ENCODE results near the gene COL26A1. TPM values are rescaled to one million over a fixed set of nuclear protein-coding genes. Genes with fewer than 3 reads are reported as not detected.

The COL26A1 gene
- total and polyA plus RNA-seq, 7 experiments from 2014 or later: 0.24 TPM; not detected in 6

DNA sequence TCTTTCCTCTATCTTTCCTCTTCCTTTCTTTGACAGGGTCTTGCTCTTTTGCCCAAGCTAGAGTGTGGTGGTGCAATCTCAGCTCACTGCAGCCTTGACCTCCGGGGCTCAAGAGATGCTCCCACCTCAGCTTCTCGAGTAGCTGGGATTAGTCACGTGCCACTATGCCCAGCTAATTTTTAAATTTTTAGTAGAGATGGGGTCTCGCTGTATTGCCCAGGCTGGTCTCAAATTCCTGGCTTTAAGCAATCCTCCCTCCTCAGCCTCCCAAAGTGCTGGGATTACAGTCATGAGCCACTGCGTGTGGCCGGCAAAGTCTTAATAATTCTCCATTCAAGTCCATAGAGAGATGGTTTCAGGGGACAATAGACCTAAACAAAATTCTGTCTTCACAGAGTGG lies 40.2 kb downstream of the COL26A1 start:
- Mint-ChIP-seq H3K27ac (peak overlapping the region in 1 of 9 donors; percentile 9), H3K27me3 (peaks cover 0 to 30% (median 14%) of the 10 kb centered on the region in 5 donors), H3K4me3 (no peak overlapping the region), H3K9me3 (peaks cover 0 to 4% (median 0%) of the 10 kb centered on the region in 11 donors), H3K4me1 (peaks cover 0 to 6% (median 0%) of the 10 kb centered on the region in 7 donors), H3K36me3 (no peaks in the 10 kb centered on the region)
- Histone ChIP-seq H3K36me3 (ENCODE audit: control insufficient read depth in 2 of 3, insufficient read depth in 3 of 3, low read length in 3 of 3) (no peaks in the 10 kb centered on the region), H3K4me3 (ENCODE audit: low read length) (no peak overlapping the region), H3K9me3 (ENCODE audit: control insufficient read depth in 2 of 3, low read length in 3 of 3) (no peaks in the 10 kb centered on the region), H3K4me1 (ENCODE audit: control insufficient read depth in 2 of 2, insufficient read depth in 2 of 2, low read length in 2 of 2) (no peaks in the 10 kb centered on the region), H3K27ac (ENCODE audit: low read depth, low read length) (no peak overlapping the region), H3K27me3 (ENCODE audit: control insufficient read depth in 2 of 2, insufficient read depth in 2 of 2, low read length in 2 of 2) (no peaks in the 10 kb centered on the region)
- DNase-seq (no peak), ATAC-seq (no peak)
- POLR2A ChIA-PET: no interaction called here
- CTCF ChIA-PET: no interaction called here
- intact Hi-C loops (cut with micrococcal nuclease): no loop called here

DNA sequence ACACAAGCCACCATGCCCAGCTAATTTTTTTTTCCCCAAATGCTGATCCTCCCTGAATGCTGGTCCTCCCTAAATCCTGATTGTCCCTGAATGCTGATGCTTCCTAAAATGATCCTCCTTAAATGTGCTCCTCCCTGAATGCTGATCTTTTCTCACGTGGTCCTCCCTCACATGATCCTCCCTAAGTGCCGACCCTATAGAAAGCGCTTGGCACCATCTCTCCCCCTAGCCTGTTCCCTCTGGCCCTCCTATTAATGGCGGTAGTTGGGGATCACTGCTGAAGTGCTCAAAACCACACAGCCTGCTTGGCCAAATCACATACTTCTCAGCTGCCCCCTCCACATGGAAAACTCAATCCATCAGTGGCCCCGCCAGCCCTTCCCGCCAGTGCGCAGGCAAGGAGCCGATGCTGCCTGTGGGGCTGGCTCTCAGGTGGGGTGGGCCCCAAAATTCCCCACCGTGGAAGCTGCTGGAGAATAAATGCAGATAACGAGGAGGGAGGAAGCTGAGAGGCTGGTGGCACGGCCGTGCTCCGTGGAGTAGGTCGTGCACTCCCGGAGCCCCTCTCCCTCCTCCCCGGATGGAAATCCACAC lies 42.9 kb downstream of the COL26A1 start:
- CTCF ChIA-PET: interaction anchor here (0.6 kb wide), 1 partner anchor 155 kb away, joined by 3 read pairs; no protein-coding TSS in a partner anchor
- intact Hi-C loops (cut with micrococcal nuclease): no loop called here

DNA sequence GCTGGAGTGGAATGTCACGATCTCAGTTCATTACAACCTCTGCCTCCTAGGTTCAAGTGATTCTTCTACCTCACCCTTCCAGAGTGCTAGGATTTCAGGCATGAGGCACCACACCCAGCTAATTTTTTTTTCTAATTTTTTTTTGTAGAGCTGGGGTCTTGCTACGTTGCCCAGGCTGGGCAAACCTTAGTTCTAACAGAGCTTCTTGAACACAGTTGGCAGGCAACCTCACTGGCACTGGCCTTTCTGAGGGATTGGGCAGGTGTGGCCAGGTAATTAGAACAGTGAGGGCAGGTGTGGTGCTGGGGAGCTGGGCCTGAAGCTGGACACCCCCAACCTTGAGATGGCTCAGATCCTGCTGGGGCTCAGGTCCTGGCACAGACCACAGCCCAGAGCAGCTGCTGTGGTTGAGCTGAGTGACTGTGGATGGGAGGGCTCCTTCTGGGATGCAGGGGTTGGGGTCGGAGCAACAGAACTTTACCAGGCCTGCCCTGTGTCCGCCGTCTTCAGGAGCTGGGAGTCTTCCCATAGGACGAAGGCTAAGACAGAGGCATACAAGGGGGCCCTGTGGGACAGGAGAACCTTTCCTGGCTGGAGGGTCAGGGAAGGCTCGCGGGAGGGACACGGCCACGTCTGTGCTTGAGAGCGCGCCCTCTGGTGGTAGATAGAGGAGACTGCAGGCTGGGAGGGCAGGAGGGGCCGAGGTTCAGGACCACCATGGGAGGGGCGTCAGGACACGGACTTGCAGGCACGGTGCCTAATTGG lies 48.2 kb downstream of the COL26A1 start:
- H3K4me1 ChIP-seq (ENCODE audit: control insufficient read depth in 2 of 2, insufficient read depth in 2 of 2, low read length in 2 of 2): no peaks in the 10 kb centered on the region
- H3K36me3 ChIP-seq (ENCODE audit: control insufficient read depth in 2 of 3, insufficient read depth in 3 of 3, low read length in 3 of 3): no peaks in the 10 kb centered on the region
- Mint-ChIP-seq H3K9me3 (peaks cover 0 to 25% (median 15%) of the 10 kb centered on the region in 11 donors), H3K27ac (no peak overlapping the region), H3K4me3 (peak overlapping the region in 5 of 10 donors; percentile 40 to 74 (median 55)), H3K36me3 (peaks cover 0 to 9% (median 4%) of the 10 kb centered on the region in 5 donors), H3K4me1 (peaks cover 5 to 11% (median 7%) of the 10 kb centered on the region in 7 donors), H3K27me3 (peaks cover 0 to 9% (median 4%) of the 10 kb centered on the region in 5 donors)
- POLR2A ChIA-PET: interaction anchor here (0.6 to 0.8 kb wide), 2 partner anchors 39 to 66 kb away, joined by 3 to 4 read pairs; no protein-coding TSS in a partner anchor
- H3K27me3 ChIP-seq (ENCODE audit: control insufficient read depth in 2 of 2, insufficient read depth in 2 of 2, low read length in 2 of 2): no peaks in the 10 kb centered on the region
- CTCF ChIA-PET: interaction anchor here (0.6 to 3.0 kb wide), 11 partner anchors 12 to 83 kb away, joined by 3 to 36 read pairs (median 4); partner anchors contain the start of gene COL26A1
- ATAC-seq: peak; percentile 64
- intact Hi-C loops (cut with micrococcal nuclease): loop anchor here (1.0 to 2.0 kb wide), 2 partner anchors 20 to 47 kb away; no protein-coding TSS in a partner anchor
- no peaks in the 10 kb centered on the region for H3K9me3 ChIP-seq (ENCODE audit: control insufficient read depth in 2 of 3, low read length in 3 of 3)
- no peak overlapping the region for H3K4me3 ChIP-seq (ENCODE audit: low read length)
- no peak overlapping the region for H3K27ac ChIP-seq (ENCODE audit: low read depth, low read length)
- DNase-seq: peak in 7 of 9 donors; percentile 27 to 55 (median 33)

More for the DNA sequence above, 42.9 kb downstream of the COL26A1 start:
- no peaks in the 10 kb centered on the region for H3K27me3 ChIP-seq (ENCODE audit: control insufficient read depth in 2 of 2, insufficient read depth in 2 of 2, low read length in 2 of 2)
- no peak overlapping the region for H3K4me3 Mint-ChIP-seq
- peaks cover 4 to 20% (median 10%) of the 10 kb centered on the region in 5 donors for H3K27me3 Mint-ChIP-seq
- peaks cover 0 to 9% (median 4%) of the 10 kb centered on the region in 5 donors for H3K36me3 Mint-ChIP-seq
- no peak for DNase-seq
- peak overlapping the region in 1 of 9 donors; percentile 50 for H3K27ac Mint-ChIP-seq
- H3K9me3 ChIP-seq (ENCODE audit: control insufficient read depth in 2 of 3, low read length in 3 of 3): no peaks in the 10 kb centered on the region
- H3K36me3 ChIP-seq (ENCODE audit: control insufficient read depth in 2 of 3, insufficient read depth in 3 of 3, low read length in 3 of 3): no peaks in the 10 kb centered on the region
- H3K9me3 Mint-ChIP-seq: peaks cover 0 to 24% (median 14%) of the 10 kb centered on the region in 11 donors
- no peak overlapping the region for H3K27ac ChIP-seq (ENCODE audit: low read depth, low read length)
- POLR2A ChIA-PET: no interaction called here
- no peak overlapping the region for H3K4me3 ChIP-seq (ENCODE audit: low read length)
- peaks cover 0 to 6% (median 0%) of the 10 kb centered on the region in 7 donors for H3K4me1 Mint-ChIP-seq
- ATAC-seq: no peak
- H3K4me1 ChIP-seq (ENCODE audit: control insufficient read depth in 2 of 2, insufficient read depth in 2 of 2, low read length in 2 of 2): no peaks in the 10 kb centered on the region

DNA sequence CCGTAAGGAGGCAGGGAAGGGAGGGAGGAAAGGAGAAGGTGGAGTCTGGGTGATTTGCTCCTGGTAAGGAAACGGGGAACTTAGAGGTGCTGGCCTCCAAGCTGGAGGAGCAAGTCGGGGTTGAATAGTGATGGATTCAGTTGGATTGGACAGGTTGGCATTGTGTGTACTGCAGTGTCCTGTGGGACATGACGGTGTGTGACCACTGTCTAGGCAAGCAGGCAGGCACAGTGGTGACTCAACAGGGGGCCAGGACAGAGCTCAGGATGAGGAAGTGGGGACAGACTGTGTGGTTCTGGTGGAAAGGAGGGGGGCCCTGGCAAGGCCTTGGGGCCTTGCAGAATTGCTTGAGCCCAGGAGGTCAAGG lies 48.8 kb downstream of the COL26A1 start:
- H3K4me1 ChIP-seq (ENCODE audit: control insufficient read depth in 2 of 2, insufficient read depth in 2 of 2, low read length in 2 of 2): no peaks in the 10 kb centered on the region
- Mint-ChIP-seq H3K27ac (no peak overlapping the region), H3K4me1 (peaks cover 5 to 11% (median 7%) of the 10 kb centered on the region in 7 donors), H3K9me3 (peaks cover 0 to 25% (median 15%) of the 10 kb centered on the region in 11 donors), H3K36me3 (peaks cover 0 to 9% (median 4%) of the 10 kb centered on the region in 5 donors), H3K4me3 (peak overlapping the region in 5 of 10 donors; percentile 40 to 74 (median 55)), H3K27me3 (peaks cover 0 to 9% (median 6%) of the 10 kb centered on the region in 5 donors)
- H3K9me3 ChIP-seq (ENCODE audit: control insufficient read depth in 2 of 3, low read length in 3 of 3): no peaks in the 10 kb centered on the region
- H3K27me3 ChIP-seq (ENCODE audit: control insufficient read depth in 2 of 2, insufficient read depth in 2 of 2, low read length in 2 of 2): no peaks in the 10 kb centered on the region
- ATAC-seq: peak; percentile 71
- H3K36me3 ChIP-seq (ENCODE audit: control insufficient read depth in 2 of 3, insufficient read depth in 3 of 3, low read length in 3 of 3): no peaks in the 10 kb centered on the region
- intact Hi-C loops (cut with micrococcal nuclease): loop anchor here (1.0 to 2.0 kb wide), 2 partner anchors 21 to 47 kb away; no protein-coding TSS in a partner anchor
- H3K4me3 ChIP-seq (ENCODE audit: low read length): no peak overlapping the region
- no peak overlapping the region for H3K27ac ChIP-seq (ENCODE audit: low read depth, low read length)
- CTCF ChIA-PET: interaction anchor here (0.6 to 3.0 kb wide), 9 partner anchors 13 to 92 kb away, joined by 3 to 36 read pairs (median 4); partner anchors contain the start of gene COL26A1
- DNase-seq: no peak
- POLR2A ChIA-PET: interaction anchor here (0.6 kb wide), 1 partner anchor 65 kb away, joined by 4 read pairs; no protein-coding TSS in a partner anchor

DNA sequence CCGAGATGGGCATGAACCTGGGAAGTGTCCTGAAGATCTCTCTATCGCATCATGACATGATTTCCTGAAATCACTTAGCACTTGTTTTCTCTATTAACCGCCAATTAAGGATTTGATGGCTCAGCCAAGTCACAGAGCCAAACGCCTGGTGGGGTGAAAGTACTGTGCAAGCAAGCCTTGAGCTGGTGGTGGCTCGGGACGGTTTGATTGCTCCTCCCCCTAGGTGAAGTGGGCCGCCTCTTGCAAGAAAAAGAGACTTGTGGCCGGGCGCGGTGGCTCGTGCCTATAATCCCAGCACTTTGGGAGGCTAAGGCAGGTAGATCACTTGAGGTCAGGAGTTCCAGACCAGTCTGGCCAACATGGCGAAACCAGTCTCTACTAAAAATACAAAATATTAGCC lies 50.3 kb downstream of the COL26A1 start:
- Mint-ChIP-seq H3K27me3 (peaks cover 0 to 10% (median 9%) of the 10 kb centered on the region in 5 donors), H3K9me3 (peaks cover 0 to 25% (median 15%) of the 10 kb centered on the region in 11 donors), H3K4me1 (peaks cover 5 to 11% (median 7%) of the 10 kb centered on the region in 7 donors), H3K27ac (no peak overlapping the region), H3K36me3 (peaks cover 0 to 9% (median 4%) of the 10 kb centered on the region in 5 donors), H3K4me3 (no peak overlapping the region)
- Histone ChIP-seq H3K27me3 (ENCODE audit: control insufficient read depth in 2 of 2, insufficient read depth in 2 of 2, low read length in 2 of 2) (no peaks in the 10 kb centered on the region), H3K4me3 (ENCODE audit: low read length) (no peak overlapping the region), H3K4me1 (ENCODE audit: control insufficient read depth in 2 of 2, insufficient read depth in 2 of 2, low read length in 2 of 2) (no peaks in the 10 kb centered on the region), H3K9me3 (ENCODE audit: control insufficient read depth in 2 of 3, low read length in 3 of 3) (no peaks in the 10 kb centered on the region), H3K36me3 (ENCODE audit: control insufficient read depth in 2 of 3, insufficient read depth in 3 of 3, low read length in 3 of 3) (no peaks in the 10 kb centered on the region), H3K27ac (ENCODE audit: low read depth, low read length) (no peak overlapping the region)
- DNase-seq: no peak
- intact Hi-C loops (cut with micrococcal nuclease): no loop called here
- ChIA-PET POLR2A (no interaction called here), CTCF (interaction anchor here (1.2 to 1.3 kb wide), 2 partner anchors 9 to 49 kb away, joined by 4 to 5 read pairs; no protein-coding TSS in a partner anchor)
- no peak for ATAC-seq

DNA sequence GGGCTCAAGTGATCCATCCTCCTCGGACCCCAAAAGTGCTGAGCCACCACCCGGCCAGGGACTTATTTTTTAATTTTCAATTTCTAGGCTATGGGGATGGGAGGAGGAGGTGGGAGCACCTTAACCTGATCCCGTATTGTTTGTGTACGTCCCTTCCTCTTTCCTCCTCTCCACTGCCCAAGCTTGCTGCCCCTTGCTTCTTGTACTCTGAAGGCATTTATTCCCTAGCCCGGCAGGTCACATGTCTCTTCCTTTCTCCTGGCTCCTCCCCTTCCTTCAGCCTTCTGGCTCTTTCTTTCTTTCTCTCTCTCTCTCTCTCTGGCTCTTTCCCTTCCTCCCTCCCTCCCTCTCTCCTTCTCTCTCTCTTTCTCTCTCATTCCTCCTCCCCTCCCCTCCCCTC lies 56.0 kb downstream of the COL26A1 start:
- H3K27me3 ChIP-seq (ENCODE audit: control insufficient read depth in 2 of 2, insufficient read depth in 2 of 2, low read length in 2 of 2): no peaks in the 10 kb centered on the region
- Mint-ChIP-seq H3K27ac (no peak overlapping the region), H3K27me3 (peaks cover 0 to 18% (median 6%) of the 10 kb centered on the region in 5 donors), H3K9me3 (no peaks in the 10 kb centered on the region), H3K4me1 (peaks cover 0 to 2% (median 0%) of the 10 kb centered on the region in 7 donors), H3K36me3 (no peaks in the 10 kb centered on the region), H3K4me3 (no peak overlapping the region)
- no peaks in the 10 kb centered on the region for H3K36me3 ChIP-seq (ENCODE audit: control insufficient read depth in 2 of 3, insufficient read depth in 3 of 3, low read length in 3 of 3)
- POLR2A ChIA-PET: no interaction called here
- CTCF ChIA-PET: no interaction called here
- H3K27ac ChIP-seq (ENCODE audit: low read depth, low read length): no peak overlapping the region
- H3K4me1 ChIP-seq (ENCODE audit: control insufficient read depth in 2 of 2, insufficient read depth in 2 of 2, low read length in 2 of 2): no peaks in the 10 kb centered on the region
- intact Hi-C loops (cut with micrococcal nuclease): no loop called here
- no peaks in the 10 kb centered on the region for H3K9me3 ChIP-seq (ENCODE audit: control insufficient read depth in 2 of 3, low read length in 3 of 3)
- H3K4me3 ChIP-seq (ENCODE audit: low read length): no peak overlapping the region
- DNase-seq (no peak), ATAC-seq (no peak)

Data from naive thymus-derived CD4-positive, alpha-beta T cell (primary cell).